HCT116 (cell line): ENCODE data around the gene RPL28.

Experiments
- CEBPB ChIP-seq: IDR thresholded peaks from 2 replicates; pipeline ENCODE4 v1.6.1; 2012; ENCODE audit warnings: low read depth
- EZH2 ChIP-seq: fragments of 200-600 bp; sonication (generic); IDR thresholded peaks from 2 replicates; pipeline ENCODE4 v1.6.1; 2017; ENCODE audit warnings: antibody characterized with exemption, mixed run types
- EZH2phosphoT487 ChIP-seq: fragments of 200-600 bp; IDR thresholded peaks from 2 replicates; pipeline ENCODE4 v1.6.1; 2018; ENCODE audit warnings: antibody characterized with exemption, borderline replicate concordance
- POLR2A ChIP-seq: IDR thresholded peaks from 2 replicates; pipeline ENCODE4 v1.7.0; 2011; ENCODE audit warnings: borderline replicate concordance; ENCODE audit not compliant: insufficient read depth, insufficient read length; ENCODE audit errors: extremely low read depth
- POLR2AphosphoS5 ChIP-seq: IDR thresholded peaks from 2 replicates; pipeline ENCODE4 v1.6.1; 2011; ENCODE audit warnings: mild to moderate bottlenecking, low read depth, low read length, moderate library complexity
- SP1 ChIP-seq: IDR thresholded peaks from 2 replicates; pipeline ENCODE4 v1.6.1; 2012; ENCODE audit warnings: low read depth
- TF ChIP-seq, protein P1 (sequence below): IDR thresholded peaks from 2 replicates; pipeline ENCODE4 v1.6.1; 2012
- TF ChIP-seq, protein P2 (sequence below): IDR thresholded peaks from 2 replicates; pipeline ENCODE4 v1.6.1; 2012; ENCODE audit warnings: low read depth

DNA sequence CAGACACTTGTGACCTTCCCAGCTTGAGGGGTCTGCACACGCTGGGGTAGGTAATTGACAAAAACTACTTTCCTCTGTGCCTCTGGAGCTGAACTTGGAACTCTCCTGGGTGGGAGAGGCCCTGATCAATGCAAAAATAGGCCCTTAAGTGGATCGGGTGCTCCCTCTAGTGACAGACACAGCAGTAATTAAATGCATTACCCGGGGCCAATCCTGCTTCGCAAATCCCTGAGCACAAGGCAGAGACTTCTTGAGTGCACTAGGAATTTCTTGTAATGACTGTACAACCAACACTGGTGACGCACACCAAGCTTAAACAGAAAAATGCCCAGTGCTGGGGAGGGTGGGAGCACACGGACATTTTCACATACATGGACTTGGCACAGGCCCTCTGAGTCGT is 32.5 kb downstream of the RPL28 start:
- TF ChIP-seq, protein P1, sequence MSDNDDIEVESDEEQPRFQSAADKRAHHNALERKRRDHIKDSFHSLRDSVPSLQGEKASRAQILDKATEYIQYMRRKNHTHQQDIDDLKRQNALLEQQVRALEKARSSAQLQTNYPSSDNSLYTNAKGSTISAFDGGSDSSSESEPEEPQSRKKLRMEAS, result peak; percentile 93
- TF ChIP-seq POLR2AphosphoS5, result no peak
- TF ChIP-seq CEBPB, result no peak
- no peak for TF ChIP-seq POLR2A
- TF ChIP-seq SP1, result no peak
- no peak for TF ChIP-seq EZH2phosphoT487
- TF ChIP-seq EZH2, result no peak
- TF ChIP-seq, protein P2, sequence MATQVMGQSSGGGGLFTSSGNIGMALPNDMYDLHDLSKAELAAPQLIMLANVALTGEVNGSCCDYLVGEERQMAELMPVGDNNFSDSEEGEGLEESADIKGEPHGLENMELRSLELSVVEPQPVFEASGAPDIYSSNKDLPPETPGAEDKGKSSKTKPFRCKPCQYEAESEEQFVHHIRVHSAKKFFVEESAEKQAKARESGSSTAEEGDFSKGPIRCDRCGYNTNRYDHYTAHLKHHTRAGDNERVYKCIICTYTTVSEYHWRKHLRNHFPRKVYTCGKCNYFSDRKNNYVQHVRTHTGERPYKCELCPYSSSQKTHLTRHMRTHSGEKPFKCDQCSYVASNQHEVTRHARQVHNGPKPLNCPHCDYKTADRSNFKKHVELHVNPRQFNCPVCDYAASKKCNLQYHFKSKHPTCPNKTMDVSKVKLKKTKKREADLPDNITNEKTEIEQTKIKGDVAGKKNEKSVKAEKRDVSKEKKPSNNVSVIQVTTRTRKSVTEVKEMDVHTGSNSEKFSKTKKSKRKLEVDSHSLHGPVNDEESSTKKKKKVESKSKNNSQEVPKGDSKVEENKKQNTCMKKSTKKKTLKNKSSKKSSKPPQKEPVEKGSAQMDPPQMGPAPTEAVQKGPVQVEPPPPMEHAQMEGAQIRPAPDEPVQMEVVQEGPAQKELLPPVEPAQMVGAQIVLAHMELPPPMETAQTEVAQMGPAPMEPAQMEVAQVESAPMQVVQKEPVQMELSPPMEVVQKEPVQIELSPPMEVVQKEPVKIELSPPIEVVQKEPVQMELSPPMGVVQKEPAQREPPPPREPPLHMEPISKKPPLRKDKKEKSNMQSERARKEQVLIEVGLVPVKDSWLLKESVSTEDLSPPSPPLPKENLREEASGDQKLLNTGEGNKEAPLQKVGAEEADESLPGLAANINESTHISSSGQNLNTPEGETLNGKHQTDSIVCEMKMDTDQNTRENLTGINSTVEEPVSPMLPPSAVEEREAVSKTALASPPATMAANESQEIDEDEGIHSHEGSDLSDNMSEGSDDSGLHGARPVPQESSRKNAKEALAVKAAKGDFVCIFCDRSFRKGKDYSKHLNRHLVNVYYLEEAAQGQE, result no peak
